Prostate gland (tissue), 2 donors: Measurements from ENCODE around the gene GPATCH8.

Experiments used
- POLR2AphosphoS5 ChIP-seq: sonication (generic); formaldehyde crosslinking; IDR thresholded peaks from one replicate; pipeline ENCODE4 v1.6.1; 2017; ENCODE audit warnings: antibody characterized with exemption
- TF ChIP-seq, protein P1 (sequence below), 4 experiments: fragments of 200-600 bp in 2 of 4; fragments of 450-650 bp in 2 of 4; sonication (generic) in 2 of 4; IDR thresholded peaks; 1 replicate in 3 of 4; 2 replicates in 1 of 4; pipeline ENCODE4 v1.5.1; 2016 to 2019; ENCODE audit warnings: antibody characterized with exemption in 4 of 4, mild to moderate bottlenecking in 2 of 4, moderate library complexity in 2 of 4

DNA sequence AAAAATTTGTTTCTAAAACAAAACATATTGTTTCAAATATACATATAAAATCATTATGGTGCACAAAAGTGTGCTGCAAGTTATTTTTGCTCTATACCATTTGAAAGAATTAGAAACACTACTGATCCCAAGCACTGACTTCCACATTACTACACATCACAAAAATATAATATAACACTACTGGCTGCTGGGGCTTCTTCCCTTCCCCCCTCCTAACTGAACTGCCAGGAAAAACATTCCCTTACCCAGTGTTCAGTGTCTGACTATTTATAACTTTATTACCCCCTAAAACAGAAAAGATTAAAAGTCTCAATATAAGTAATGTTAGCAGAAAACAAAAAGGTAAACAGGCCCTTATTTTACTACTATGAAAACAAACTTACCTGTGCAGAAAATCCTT, 36.9 kb downstream of the GPATCH8 start:
- TF ChIP-seq, protein P1, sequence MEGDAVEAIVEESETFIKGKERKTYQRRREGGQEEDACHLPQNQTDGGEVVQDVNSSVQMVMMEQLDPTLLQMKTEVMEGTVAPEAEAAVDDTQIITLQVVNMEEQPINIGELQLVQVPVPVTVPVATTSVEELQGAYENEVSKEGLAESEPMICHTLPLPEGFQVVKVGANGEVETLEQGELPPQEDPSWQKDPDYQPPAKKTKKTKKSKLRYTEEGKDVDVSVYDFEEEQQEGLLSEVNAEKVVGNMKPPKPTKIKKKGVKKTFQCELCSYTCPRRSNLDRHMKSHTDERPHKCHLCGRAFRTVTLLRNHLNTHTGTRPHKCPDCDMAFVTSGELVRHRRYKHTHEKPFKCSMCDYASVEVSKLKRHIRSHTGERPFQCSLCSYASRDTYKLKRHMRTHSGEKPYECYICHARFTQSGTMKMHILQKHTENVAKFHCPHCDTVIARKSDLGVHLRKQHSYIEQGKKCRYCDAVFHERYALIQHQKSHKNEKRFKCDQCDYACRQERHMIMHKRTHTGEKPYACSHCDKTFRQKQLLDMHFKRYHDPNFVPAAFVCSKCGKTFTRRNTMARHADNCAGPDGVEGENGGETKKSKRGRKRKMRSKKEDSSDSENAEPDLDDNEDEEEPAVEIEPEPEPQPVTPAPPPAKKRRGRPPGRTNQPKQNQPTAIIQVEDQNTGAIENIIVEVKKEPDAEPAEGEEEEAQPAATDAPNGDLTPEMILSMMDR (IDR thresholded peaks at IDR 0.05), result no peak
- TF ChIP-seq POLR2AphosphoS5, result no peak
